B cell (primary cell): ENCODE data around the gene DRD3. TPM values are rescaled to one million over a fixed set of nuclear protein-coding genes. Genes with fewer than 3 reads are reported as not detected.
A peak's percentile ranks its signal among the peaks of the same experiment; 100 is the strongest.

Experiments
- ATAC-seq: fragments of 200-7000 bp; cut with Tn5 transposase; one replicate; pipeline ENCODE4 v1.10.0; 2021; ENCODE audit warnings: low read depth, mild to moderate bottlenecking, moderate number of reproducible peaks, moderate library complexity
- CTCF ChIA-PET: fragments of 350-600 bp; sonication (Branson Sonifier 250); formaldehyde crosslinking; loops from one replicate; lab custom pipeline; 2021; ENCODE audit warnings: antibody characterized with exemption, inconsistent platforms; lab: Charles Lee
- POLR2A ChIA-PET: fragments of 350-600 bp; sonication (Branson Sonifier 250); formaldehyde crosslinking; loops from one replicate; lab custom pipeline; 2021; ENCODE audit warnings: antibody characterized with exemption; lab: Charles Lee
- DNase-seq: peaks from one replicate; pipeline ENCODE4 v3.0.0; 2013
- H2AFZ ChIP-seq: 2 replicates; pipeline ENCODE4 v1.6.1; 2012; ENCODE audit warnings: mild to moderate bottlenecking, low read depth, low read length; ENCODE audit not compliant: insufficient read depth, poor library complexity, severe bottlenecking
- H3K27ac ChIP-seq, 2 donors: 1 replicate in 1 of 2; 2 replicates in 1 of 2; pipeline ENCODE4 v1.5.1; 2012 to 2013; ENCODE audit warnings: low read length in 2 of 2, mild to moderate bottlenecking in 2 of 2, moderate library complexity in 1 of 2
- H3K27me3 ChIP-seq, 4 experiments: fragments of 200-600 bp in 1 of 4; sonication (generic) in 1 of 4; replicated peaks in 1 of 4; 1 replicate in 2 of 4; 2 replicates in 2 of 4; pipeline versions ENCODE4 v1.6.1 to v1.7.0; 2013 to 2016; ENCODE audit warnings: low read length in 3 of 4, mild to moderate bottlenecking in 2 of 4, mixed read lengths in 1 of 4, moderate library complexity in 1 of 4; ENCODE audit not compliant: insufficient read depth in 4 of 4, control insufficient read depth in 3 of 4; ENCODE audit errors: control extremely low read depth in 1 of 4
- H3K36me3 ChIP-seq, 2 experiments: replicated peaks in 1 of 2; 1 replicate in 1 of 2; 2 replicates in 1 of 2; pipeline versions ENCODE4 v1.6.1 to v1.7.1; 2013; ENCODE audit warnings: low read length in 1 of 2; ENCODE audit not compliant: insufficient read depth in 2 of 2, control insufficient read depth in 1 of 2; ENCODE audit errors: control extremely low read depth in 1 of 2, extremely low read depth in 1 of 2
- H3K4me1 ChIP-seq, 2 donors: fragments of 200-600 bp in 1 of 2; sonication (generic) in 1 of 2; 1 replicate in 1 of 2; 2 replicates in 1 of 2; pipeline versions ENCODE4 v1.5.1 to v1.6.1; 2013 to 2017; ENCODE audit warnings: low read length in 2 of 2; ENCODE audit not compliant: control insufficient read depth in 2 of 2, insufficient read depth in 2 of 2
- H3K4me2 ChIP-seq: replicated peaks from 2 replicates; pipeline ENCODE3; 2012; ENCODE audit warnings: mild to moderate bottlenecking, low read depth, low read length; ENCODE audit not compliant: poor library complexity, severe bottlenecking
- H3K4me3 ChIP-seq, 5 experiments: fragments of 200-600 bp in 1 of 5; sonication (generic) in 1 of 5; 1 replicate in 3 of 5; 2 replicates in 2 of 5; pipeline versions ENCODE4 v1.5.1 to v1.7.0; 2011 to 2016; ENCODE audit warnings: low read length in 4 of 5, mild to moderate bottlenecking in 4 of 5, low read depth in 2 of 5, control low read depth in 1 of 5, moderate library complexity in 1 of 5; ENCODE audit not compliant: insufficient read depth in 1 of 5; ENCODE audit errors: control extremely low read depth in 1 of 5, extremely low read depth in 1 of 5
- H3K79me2 ChIP-seq: fragments of 200-600 bp; sonication (generic); one replicate; pipeline ENCODE4 v1.6.0; 2016; ENCODE audit warnings: low read length; ENCODE audit not compliant: control insufficient read depth, insufficient read depth
- H3K9ac ChIP-seq: fragments of 200-600 bp; sonication (generic); 2 replicates; pipeline ENCODE4 v1.6.1; 2017; ENCODE audit warnings: mild to moderate bottlenecking, low read length, moderate library complexity
- H3K9me3 ChIP-seq, 3 donors: one replicate each; pipeline versions ENCODE4 v1.6.1 to v1.7.1; 2013; ENCODE audit warnings: low read length in 2 of 3; ENCODE audit not compliant: control insufficient read depth in 2 of 3, insufficient read depth in 1 of 3; ENCODE audit errors: control extremely low read depth in 1 of 3
- H4K20me1 ChIP-seq: 2 replicates; pipeline ENCODE4 v1.6.0; 2012; ENCODE audit warnings: mild to moderate bottlenecking, low read length; ENCODE audit not compliant: insufficient read depth, control insufficient read depth, poor library complexity, severe bottlenecking
- H3K27ac Mint-ChIP-seq: one replicate; pipeline ENCODE4 v1.8.0; 2021; ENCODE audit warnings: mixed read lengths
- H3K27me3 Mint-ChIP-seq: one replicate; pipeline ENCODE4 v1.8.0; 2021; ENCODE audit warnings: mixed read lengths
- H3K4me1 Mint-ChIP-seq: one replicate; pipeline ENCODE4 v1.8.0; 2021; ENCODE audit warnings: mixed read lengths
- H3K4me3 Mint-ChIP-seq: one replicate; pipeline ENCODE4 v1.8.0; 2021; ENCODE audit warnings: mixed read lengths
- H3K9me3 Mint-ChIP-seq: one replicate; pipeline ENCODE4 v1.8.0; 2022; ENCODE audit warnings: mixed read lengths; ENCODE audit not compliant: insufficient read depth
- EZH2 ChIP-seq: IDR thresholded peaks from 2 replicates; pipeline ENCODE4 v1.6.1; 2012; ENCODE audit warnings: borderline replicate concordance, low read depth, mild to moderate bottlenecking, moderate library complexity, low read length; ENCODE audit not compliant: insufficient read depth, poor library complexity, severe bottlenecking
- WGBS: methylation state at CpG from one replicate; pipeline ENCODE4 v1.1.5; 2013; ENCODE audit warnings: missing lambda C conversion rate; ENCODE audit not compliant: insufficient coverage; 5-methylcytosine and 5-hydroxymethylcytosine counted together
- intact Hi-C: fragments of 100-400 bp; cut with micrococcal nuclease; formaldehyde crosslinking; loops from one replicate; pipeline ENCODE4 v1.10.0; 2022
- polyA plus RNA-seq: library from polyadenylated mRNA; depleted of rRNA; stranded (reverse); fragments of >200 nt; gene quantifications from 2 replicates; pipeline ENCODE4 v1.2.3, GENCODE V29; 2012
- total RNA-seq, 2 donors: library from RNA; stranded (reverse); fragments of 120-200 nt in 1 of 2; gene quantifications; 1 replicate in 1 of 2; 2 replicates in 1 of 2; pipeline versions ENCODE4 v1.2.3 to v1.2.4, GENCODE V29; 2013 to 2022
- TF ChIP-seq, protein P1 (sequence below): fragments of 200-600 bp; IDR thresholded peaks from one replicate; pipeline ENCODE4 v1.8.0; 2022; ENCODE audit warnings: antibody characterized with exemption, mild to moderate bottlenecking

DRD3 gene
- total and polyA plus RNA-seq, 2 donors (not counting 1 experiment from before 2014, with no cell fraction given), result not detected

DNA sequence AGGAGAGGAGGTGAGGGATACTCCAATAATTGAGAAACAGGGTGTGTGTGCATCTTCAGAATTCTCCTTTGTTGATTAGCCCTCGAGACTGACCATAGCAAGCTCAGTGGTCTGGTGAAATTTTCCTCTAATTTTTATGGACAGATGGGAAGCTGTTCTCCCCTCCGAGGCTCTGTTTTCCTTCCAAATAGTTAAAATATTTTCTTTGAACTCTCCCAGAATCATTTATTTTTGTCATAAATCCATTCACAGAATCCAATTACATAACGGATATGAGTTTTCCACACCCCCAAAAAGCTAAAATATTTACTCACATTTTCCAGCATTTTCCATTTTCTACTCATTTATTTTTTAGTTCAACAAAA lies 85.9 kb downstream of the DRD3 start:
- TF ChIP-seq, protein P1, sequence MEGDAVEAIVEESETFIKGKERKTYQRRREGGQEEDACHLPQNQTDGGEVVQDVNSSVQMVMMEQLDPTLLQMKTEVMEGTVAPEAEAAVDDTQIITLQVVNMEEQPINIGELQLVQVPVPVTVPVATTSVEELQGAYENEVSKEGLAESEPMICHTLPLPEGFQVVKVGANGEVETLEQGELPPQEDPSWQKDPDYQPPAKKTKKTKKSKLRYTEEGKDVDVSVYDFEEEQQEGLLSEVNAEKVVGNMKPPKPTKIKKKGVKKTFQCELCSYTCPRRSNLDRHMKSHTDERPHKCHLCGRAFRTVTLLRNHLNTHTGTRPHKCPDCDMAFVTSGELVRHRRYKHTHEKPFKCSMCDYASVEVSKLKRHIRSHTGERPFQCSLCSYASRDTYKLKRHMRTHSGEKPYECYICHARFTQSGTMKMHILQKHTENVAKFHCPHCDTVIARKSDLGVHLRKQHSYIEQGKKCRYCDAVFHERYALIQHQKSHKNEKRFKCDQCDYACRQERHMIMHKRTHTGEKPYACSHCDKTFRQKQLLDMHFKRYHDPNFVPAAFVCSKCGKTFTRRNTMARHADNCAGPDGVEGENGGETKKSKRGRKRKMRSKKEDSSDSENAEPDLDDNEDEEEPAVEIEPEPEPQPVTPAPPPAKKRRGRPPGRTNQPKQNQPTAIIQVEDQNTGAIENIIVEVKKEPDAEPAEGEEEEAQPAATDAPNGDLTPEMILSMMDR, result no peak
- TF ChIP-seq EZH2, result no peak
- Histone ChIP-seq H3K4me2 (no peak overlapping the region), H3K27ac (no peak overlapping the region), H3K36me3 (peaks cover under 1 to 1% of the 10 kb centered on the region in 2 experiments), H3K9ac (no peak overlapping the region), H3K27me3 (no peaks in the 10 kb centered on the region), H4K20me1 (no peaks in the 10 kb centered on the region), H3K4me3 (no peak overlapping the region), H3K9me3 (peaks cover 0 to 3% (median 0%) of the 10 kb centered on the region in 3 donors), H3K79me2 (no peaks in the 10 kb centered on the region), H3K4me1 (no peaks in the 10 kb centered on the region), H2AFZ (peak overlapping the region; percentile 23)
- ATAC-seq (no peak), DNase-seq (no peak)
- intact Hi-C loops, result no loop called here
- 100% methylated on average over 2 of the region's 3 CpGs for WGBS
- no peak overlapping the region for H3K27ac Mint-ChIP-seq
- ChIA-PET POLR2A (no interaction called here), CTCF (interaction anchor here (0.5 kb wide), 1 partner anchor 630 kb away, joined by 3 read pairs; no protein-coding TSS in a partner anchor)
- peaks cover 3% of the 10 kb centered on the region for H3K27me3 Mint-ChIP-seq
- H3K4me1 Mint-ChIP-seq, result no peaks in the 10 kb centered on the region
- H3K9me3 Mint-ChIP-seq, result peaks cover 2% of the 10 kb centered on the region
- H3K4me3 Mint-ChIP-seq, result no peak overlapping the region

- H3K4me1 Mint-ChIP-seq, result no peaks in the 10 kb centered on the region
- peaks cover 3% of the 10 kb centered on the region for H3K27me3 Mint-ChIP-seq
- Histone ChIP-seq H3K9me3 (peaks cover 0 to 3% (median 0%) of the 10 kb centered on the region in 3 donors), H4K20me1 (no peaks in the 10 kb centered on the region), H3K4me2 (no peak overlapping the region), H3K27me3 (no peaks in the 10 kb centered on the region), H3K4me1 (no peaks in the 10 kb centered on the region), H3K4me3 (no peak overlapping the region), H2AFZ (peak overlapping the region; percentile 23), H3K79me2 (no peaks in the 10 kb centered on the region), H3K36me3 (peaks cover 1 to 6% of the 10 kb centered on the region in 2 experiments), H3K27ac (no peak overlapping the region), H3K9ac (no peak overlapping the region)
- no peak for DNase-seq
- no peak for ATAC-seq
- no peak overlapping the region for H3K4me3 Mint-ChIP-seq
- peaks cover 2% of the 10 kb centered on the region for H3K9me3 Mint-ChIP-seq
- POLR2A ChIA-PET, result interaction anchor here (0.7 kb wide), 1 partner anchor 319 kb away, joined by 4 read pairs; no protein-coding TSS in a partner anchor
- intact Hi-C loops, result no loop called here
- WGBS, result 54% methylated on average over 12 of the region's 13 CpGs
- no peak overlapping the region for H3K27ac Mint-ChIP-seq
- CTCF ChIA-PET, result interaction anchor here (0.5 kb wide), 1 partner anchor 631 kb away, joined by 3 read pairs; no protein-coding TSS in a partner anchor
- TF ChIP-seq EZH2, result no peak
- TF ChIP-seq, protein P1, result no peak
These were observed 86.5 kb downstream of the DRD3 start for GRCh38 chr3:114092151-114093015.
